Mesodermal cell (in vitro differentiated cells): Measurements from ENCODE around the gene NHS.

ENCODE experiments used
- H3K27ac ChIP-seq: 2 replicates; pipeline ENCODE4 v1.7.0; 2013; ENCODE audit warnings: mild to moderate bottlenecking, low read depth, low read length, moderate library complexity; ENCODE audit not compliant: severe bottlenecking
- H3K36me3 ChIP-seq: 2 replicates; pipeline ENCODE4 v1.7.1; 2013; ENCODE audit warnings: mild to moderate bottlenecking, low read length, moderate library complexity; ENCODE audit not compliant: control insufficient read depth, insufficient read depth
- H3K4me1 ChIP-seq: one replicate; pipeline ENCODE4 v1.7.1; 2013; ENCODE audit warnings: mild to moderate bottlenecking, low read length; ENCODE audit not compliant: insufficient read depth, control insufficient read depth, poor library complexity, severe bottlenecking
- H3K4me3 ChIP-seq: 2 replicates; pipeline ENCODE4 v1.7.0; 2013; ENCODE audit warnings: low read length, control low read depth, mild to moderate bottlenecking; ENCODE audit not compliant: insufficient read depth, poor library complexity, severe bottlenecking; ENCODE audit errors: extremely low read depth
- H3K9me3 ChIP-seq: 2 replicates; pipeline ENCODE4 v1.7.1; 2013; ENCODE audit warnings: mild to moderate bottlenecking, low read length, moderate library complexity; ENCODE audit not compliant: control insufficient read depth
- WGBS, 2 experiments: methylation state at CpG; one replicate each; pipeline ENCODE4 v1.1.5; 2013; ENCODE audit warnings: missing lambda C conversion rate in 2 of 2; ENCODE audit not compliant: insufficient coverage in 2 of 2; 5-methylcytosine and 5-hydroxymethylcytosine counted together

NHS gene

DNA sequence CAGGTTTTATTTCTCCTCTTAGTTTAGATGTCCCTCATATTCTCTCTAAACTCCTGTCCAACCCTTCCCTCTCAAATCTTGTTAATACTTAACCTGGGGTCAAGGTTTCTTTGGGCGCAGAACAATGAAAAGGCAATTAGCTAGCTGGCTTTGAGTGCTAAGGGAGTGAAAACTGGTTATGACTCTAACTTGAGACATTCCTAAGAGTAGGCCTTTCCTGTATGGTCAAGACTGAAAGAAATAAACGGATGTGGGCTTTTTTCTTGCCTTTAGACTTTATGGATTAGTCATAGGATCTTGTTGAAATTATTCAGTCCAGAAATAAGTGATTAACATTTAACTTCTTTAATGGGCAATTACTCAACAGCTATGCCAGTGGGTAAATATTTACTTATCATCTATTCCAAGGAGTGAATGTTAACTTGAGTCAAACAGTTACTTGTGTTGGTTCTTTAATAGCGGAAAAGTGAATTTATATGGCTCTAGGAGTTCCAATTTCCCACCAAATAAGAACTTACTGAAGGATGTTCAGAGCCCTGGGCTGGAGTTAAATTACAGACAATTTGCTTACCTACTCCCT, 220.5 kb downstream of the NHS start:
- no peaks in the 10 kb centered on the region for H3K9me3 ChIP-seq
- H3K36me3 ChIP-seq: no peaks in the 10 kb centered on the region
- H3K4me1 ChIP-seq: peaks cover 5% of the 10 kb centered on the region
- H3K4me3 ChIP-seq: no peak overlapping the region
- no CpG with 5 or more reads among the region's 3 CpGs for WGBS, 2 experiments
- H3K27ac ChIP-seq: no peak overlapping the region

DNA sequence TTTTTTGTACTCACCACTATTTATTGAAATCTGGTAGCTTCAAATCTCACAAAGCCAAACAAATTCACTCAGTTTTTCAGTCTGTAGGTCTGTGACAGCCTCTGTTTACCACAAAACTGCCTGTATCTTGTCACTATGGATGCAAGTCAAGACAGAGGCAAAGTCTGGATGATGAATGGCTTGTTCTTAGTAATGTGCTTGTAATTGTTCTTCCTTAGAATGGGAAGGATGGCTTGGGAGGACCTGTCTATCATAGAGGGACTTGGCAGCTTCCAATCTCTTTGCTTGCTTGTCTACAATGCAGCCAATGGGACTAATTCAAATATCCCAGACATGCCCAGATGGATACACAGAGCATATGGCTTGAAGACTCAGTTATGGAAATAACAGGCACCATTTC, 221.1 kb downstream of the NHS start:
- no peaks in the 10 kb centered on the region for H3K9me3 ChIP-seq
- H3K36me3 ChIP-seq: no peaks in the 10 kb centered on the region
- no peak overlapping the region for H3K4me3 ChIP-seq
- peaks cover 5% of the 10 kb centered on the region for H3K4me1 ChIP-seq
- H3K27ac ChIP-seq: no peak overlapping the region

DNA sequence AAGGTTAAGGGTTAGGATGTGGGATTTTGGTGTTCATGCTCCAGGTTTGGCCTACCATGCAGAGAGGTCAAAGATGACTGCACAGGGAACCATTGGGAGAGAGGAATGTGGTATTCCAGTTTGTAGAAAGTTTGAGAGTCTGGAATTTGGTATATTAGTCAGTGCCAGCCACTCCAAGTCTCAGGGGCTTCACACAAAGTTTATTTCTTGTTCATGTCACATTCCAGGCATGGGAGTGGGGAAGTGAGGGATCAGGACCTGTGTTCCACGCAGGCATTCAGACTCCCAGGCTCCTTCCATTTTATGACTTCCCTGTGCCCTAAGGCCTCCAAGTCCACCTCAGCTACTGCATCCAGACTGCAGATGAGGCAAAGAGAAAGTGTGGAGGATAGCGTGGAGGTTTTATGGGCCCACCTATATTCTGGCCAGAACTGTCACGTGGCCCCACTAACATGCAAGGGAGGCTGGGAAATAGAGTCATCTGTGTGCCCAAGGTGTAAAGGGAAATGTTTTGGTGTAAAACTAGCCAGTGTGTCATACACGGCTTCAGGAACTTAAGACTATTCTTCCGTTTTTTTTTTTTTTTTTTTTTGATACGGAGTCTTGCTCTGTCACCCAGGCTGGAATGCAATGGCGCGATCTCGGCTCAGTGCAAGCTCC, 221.7 kb downstream of the NHS start:
- no peak overlapping the region for H3K27ac ChIP-seq
- no peaks in the 10 kb centered on the region for H3K9me3 ChIP-seq
- WGBS, 2 experiments: 86 to 95% methylated on average over 1 to 3 of the region's 9 CpGs
- H3K4me1 ChIP-seq: peaks cover 5% of the 10 kb centered on the region
- no peak overlapping the region for H3K4me3 ChIP-seq
- no peaks in the 10 kb centered on the region for H3K36me3 ChIP-seq

DNA sequence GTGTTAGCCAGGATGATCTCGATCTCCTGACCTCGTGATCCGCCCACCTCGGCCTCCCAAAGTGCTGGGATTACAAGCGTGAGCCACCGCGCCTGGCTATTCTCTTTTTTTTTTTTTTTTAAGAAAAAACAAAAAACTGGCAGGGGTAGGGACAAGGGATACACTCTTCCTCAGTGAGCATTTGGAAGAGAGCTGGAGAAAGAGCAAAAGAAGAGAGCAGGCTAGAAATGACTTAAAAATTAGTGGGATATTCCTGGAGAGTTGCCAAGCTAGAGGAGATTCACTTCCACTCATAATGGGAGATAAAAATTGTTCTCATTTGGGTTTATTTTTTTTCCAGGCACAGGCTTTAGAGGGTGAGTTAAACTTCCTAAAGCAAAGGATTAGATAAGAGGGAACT, 222.3 kb downstream of the NHS start:
- peaks cover 7% of the 10 kb centered on the region for H3K4me1 ChIP-seq
- 100% methylated on average over 1 of the region's 7 CpGs; no CpG with 5 or more reads in 1 of the 2 experiments for WGBS, 2 experiments
- no peaks in the 10 kb centered on the region for H3K9me3 ChIP-seq
- no peaks in the 10 kb centered on the region for H3K36me3 ChIP-seq
- no peak overlapping the region for H3K27ac ChIP-seq
- H3K4me3 ChIP-seq: no peak overlapping the region

DNA sequence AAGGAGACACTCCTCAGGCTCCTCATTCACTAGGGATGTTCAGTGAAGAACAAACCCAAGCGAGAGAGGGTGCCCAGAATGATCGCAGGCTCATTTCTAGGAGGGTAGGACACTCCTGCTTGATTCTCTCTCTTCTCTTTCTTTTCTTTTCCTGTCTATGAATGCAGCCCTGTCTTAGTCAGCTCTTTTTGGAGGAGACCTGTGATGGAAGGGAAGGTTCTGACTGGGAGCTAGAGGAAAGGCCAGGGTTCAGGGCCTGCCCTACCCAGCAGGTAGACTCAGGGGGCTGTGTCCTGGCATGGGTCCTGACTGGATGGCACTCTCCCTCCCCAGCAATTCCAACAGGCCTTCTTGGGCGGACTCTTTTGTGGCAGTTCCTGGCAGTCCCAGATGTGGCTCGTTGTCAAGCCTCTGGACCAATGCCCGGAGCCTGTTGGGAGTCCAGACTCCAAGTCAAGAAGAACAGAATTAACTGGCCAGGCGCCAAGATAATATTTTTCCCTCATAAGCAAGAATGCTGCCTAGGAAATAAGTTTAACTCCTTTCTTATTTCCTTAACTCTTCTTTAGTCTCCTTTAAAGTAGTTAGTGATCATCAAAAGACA, 222.9 kb downstream of the NHS start:
- Histone ChIP-seq H3K4me3 (no peak overlapping the region), H3K9me3 (no peaks in the 10 kb centered on the region), H3K36me3 (no peaks in the 10 kb centered on the region), H3K4me1 (peaks cover 7% of the 10 kb centered on the region), H3K27ac (no peak overlapping the region)
- 80 to 82% methylated on average over 1 to 3 of the region's 6 CpGs for WGBS, 2 experiments

DNA sequence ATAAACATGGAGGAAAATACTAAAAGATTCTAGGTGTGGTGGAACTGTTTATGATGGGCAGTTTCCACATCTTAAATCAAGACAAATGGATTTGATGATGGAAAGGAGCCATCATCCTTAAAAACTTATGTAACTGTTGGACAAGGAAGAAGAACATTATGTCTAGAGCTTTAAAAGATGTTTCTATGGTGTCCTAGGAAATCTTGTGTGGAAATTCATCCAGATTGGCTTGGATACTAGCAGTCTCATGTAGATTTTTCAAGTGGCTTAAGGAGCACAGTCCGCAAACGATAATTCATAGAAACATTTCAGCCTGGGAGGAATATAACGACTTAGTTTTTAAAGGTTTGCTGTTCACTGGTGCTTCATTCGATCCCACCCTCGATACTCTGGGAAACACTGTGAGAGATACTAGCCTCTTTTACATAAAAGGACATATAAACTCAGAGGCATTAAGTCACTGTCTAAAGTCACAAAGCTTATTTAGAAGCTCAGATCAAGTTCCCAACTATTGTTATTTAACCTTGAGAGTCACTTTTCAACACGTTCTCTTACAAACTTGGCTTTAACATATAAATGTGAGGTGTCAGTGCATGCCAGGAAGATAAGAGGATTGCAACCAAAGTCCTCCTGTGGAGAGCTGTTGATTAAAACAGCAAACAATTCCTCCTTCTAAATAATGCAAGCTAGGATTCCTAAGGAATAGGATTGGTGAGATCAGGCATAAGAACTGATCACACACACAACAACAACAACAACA, 226.6 kb downstream of the NHS start:
- no peak overlapping the region for H3K4me3 ChIP-seq
- peaks cover 5% of the 10 kb centered on the region for H3K4me1 ChIP-seq
- no peaks in the 10 kb centered on the region for H3K9me3 ChIP-seq
- H3K27ac ChIP-seq: no peak overlapping the region
- H3K36me3 ChIP-seq: no peaks in the 10 kb centered on the region
- no CpG with 5 or more reads among the region's 6 CpGs for WGBS, 2 experiments

DNA sequence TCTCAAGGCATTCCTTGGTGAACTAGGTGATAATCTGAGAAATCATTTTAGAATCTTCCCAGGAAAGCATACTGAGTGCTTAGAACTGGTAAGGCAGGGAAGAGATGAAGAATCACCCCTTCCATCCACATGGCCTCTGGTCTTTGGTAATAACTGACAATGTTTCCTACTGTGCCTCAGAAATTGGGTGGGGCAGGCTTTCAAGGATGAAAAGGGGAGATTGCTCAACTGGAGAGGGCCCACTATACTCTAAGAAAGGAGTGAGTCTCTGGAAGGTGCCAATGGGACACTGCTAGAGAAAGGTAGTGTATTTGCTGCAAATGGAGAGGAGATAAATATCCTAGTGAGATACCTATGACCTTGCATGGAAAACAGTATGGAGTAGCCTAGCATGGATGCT, 227.2 kb downstream of the NHS start:
- Histone ChIP-seq H3K27ac (no peak overlapping the region), H3K9me3 (no peaks in the 10 kb centered on the region), H3K36me3 (no peaks in the 10 kb centered on the region), H3K4me1 (peaks cover 6% of the 10 kb centered on the region), H3K4me3 (no peak overlapping the region)

DNA sequence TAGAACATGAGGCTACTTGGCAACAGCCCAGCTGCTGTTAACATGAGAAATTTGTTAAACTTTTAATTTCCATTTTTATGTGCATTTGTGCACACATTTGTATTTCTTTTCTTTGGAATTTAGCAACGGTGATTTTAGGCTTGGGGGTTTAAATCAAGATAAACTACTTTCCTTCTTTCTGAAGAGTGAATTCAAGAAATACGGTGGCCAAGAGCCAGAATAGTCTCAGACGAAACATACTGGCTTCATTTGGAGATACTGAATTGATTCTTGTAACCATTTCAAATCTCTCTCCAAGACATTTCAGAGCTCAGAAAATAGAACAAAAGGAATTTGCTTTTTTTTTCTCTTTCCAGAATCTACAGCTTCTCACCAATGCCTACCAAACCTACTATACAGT, 228.2 kb downstream of the NHS start:
- H3K4me1 ChIP-seq: peaks cover 6% of the 10 kb centered on the region
- no peak overlapping the region for H3K4me3 ChIP-seq
- no peak overlapping the region for H3K27ac ChIP-seq
- no CpG with 5 or more reads among the region's 3 CpGs for WGBS, 2 experiments
- no peaks in the 10 kb centered on the region for H3K36me3 ChIP-seq
- no peaks in the 10 kb centered on the region for H3K9me3 ChIP-seq

DNA sequence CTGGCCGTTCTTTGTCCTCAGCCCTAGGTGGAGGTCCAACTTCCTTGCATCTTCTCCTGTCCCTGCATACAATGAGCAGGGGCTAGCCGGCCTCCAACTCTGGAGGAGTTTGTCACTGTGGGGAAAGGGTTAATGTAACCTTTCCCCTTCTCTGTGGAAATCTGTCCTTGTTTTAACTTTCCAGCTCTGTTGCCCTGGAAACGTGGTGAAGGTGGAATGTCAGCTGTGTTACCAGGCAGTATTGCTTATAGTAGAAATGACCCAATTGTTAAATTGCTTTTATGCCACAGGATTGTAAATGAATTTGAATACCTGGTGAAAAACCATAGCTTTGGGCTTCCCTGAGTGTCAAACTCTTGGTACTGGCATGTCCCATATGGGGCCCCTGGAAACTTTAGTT, 230.7 kb downstream of the NHS start:
- Histone ChIP-seq H3K9me3 (no peaks in the 10 kb centered on the region), H3K36me3 (no peaks in the 10 kb centered on the region), H3K4me1 (peaks cover 6% of the 10 kb centered on the region), H3K27ac (no peak overlapping the region), H3K4me3 (no peak overlapping the region)
- WGBS, 2 experiments: 40% methylated on average over 1 of the region's 3 CpGs; no CpG with 5 or more reads in 1 of the 2 experiments

DNA sequence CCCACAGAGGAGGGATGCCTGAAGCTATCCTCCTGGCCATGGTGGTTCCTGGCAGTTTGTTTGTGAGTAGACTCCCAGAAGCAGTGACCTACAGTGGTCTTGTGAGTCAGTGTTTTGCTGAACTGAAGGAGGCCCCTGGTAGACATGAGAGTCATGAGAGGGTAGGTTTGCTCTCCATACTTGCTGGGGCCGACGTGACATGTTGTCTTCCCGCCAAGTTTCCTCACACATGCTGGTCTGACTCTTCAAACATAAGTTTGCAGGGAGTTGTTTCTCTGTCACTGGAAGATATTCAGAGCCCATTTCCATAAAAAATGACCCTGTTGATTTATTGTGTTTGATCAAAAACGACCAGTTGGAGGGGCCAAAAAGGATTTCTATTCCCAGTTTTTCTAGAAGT, 231.2 kb downstream of the NHS start:
- H3K9me3 ChIP-seq: no peaks in the 10 kb centered on the region
- no peak overlapping the region for H3K27ac ChIP-seq
- no peak overlapping the region for H3K4me3 ChIP-seq
- WGBS, 2 experiments: 100% methylated on average over 1 of the region's 4 CpGs; no CpG with 5 or more reads in 1 of the 2 experiments
- peaks cover 6% of the 10 kb centered on the region for H3K4me1 ChIP-seq
- H3K36me3 ChIP-seq: no peaks in the 10 kb centered on the region

DNA sequence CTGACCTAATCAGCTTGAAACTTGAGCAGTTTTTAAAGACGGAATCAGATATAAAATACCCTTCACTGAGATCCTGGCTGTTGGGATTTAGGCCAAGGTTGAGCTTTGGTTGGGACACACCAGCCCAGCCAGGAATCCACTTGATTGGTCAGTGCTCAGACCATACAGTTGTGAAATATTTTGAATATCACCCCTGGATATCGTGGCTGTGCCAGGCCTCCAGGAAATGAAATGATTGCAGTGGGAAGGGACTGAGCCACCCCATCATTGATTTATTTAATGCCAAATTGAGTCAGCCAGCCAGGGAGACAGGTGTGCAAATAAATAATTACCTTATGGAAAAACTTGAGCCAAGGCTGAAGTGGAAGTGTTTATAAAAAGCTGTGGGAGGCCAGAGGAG, 233.9 kb downstream of the NHS start:
- H3K36me3 ChIP-seq: no peaks in the 10 kb centered on the region
- no peak overlapping the region for H3K27ac ChIP-seq
- WGBS, 2 experiments: 83% methylated on average over 1 of the region's 2 CpGs; no CpG with 5 or more reads in 1 of the 2 experiments
- H3K4me1 ChIP-seq: peaks cover 3% of the 10 kb centered on the region
- H3K4me3 ChIP-seq: no peak overlapping the region
- no peaks in the 10 kb centered on the region for H3K9me3 ChIP-seq
